Stimulated activated CD4-positive, alpha-beta T cell treated with anti-CD3 and anti-CD28 coated beads, Interleukin-2, amount 100 ng/mL, for 24 hours (primary cell): Measurements from ENCODE around the gene TRPV2.
"Not testable (repeated sequence)": the region's sequence is repeated elsewhere in the genome, so short reads cannot be mapped to it uniquely, and the experiment has no call there.

Experiments
- DNase-seq, 2 donors: peaks; one replicate each; pipeline ENCODE4 v3.0.0-alpha.2; 2020

TRPV2 gene

GRCh38 chr17:16415031-16415924 is at the start of gene TRPV2:
Gene TRPV2 (plus strand): TSS chr17:16415571. CDS start chr17:16417669, 2,098 bp downstream.
- DNase-seq = peak; percentile 53 to 54

GRCh38 chr17:16371742-16372141 is 43.6 kb upstream of the TRPV2 start:
- no peak for DNase-seq

- DNase-seq = no peak
Measured at GRCh38 chr17:16374146-16374938, 41.0 kb upstream of the TRPV2 start.

- no peak for DNase-seq
Measured at GRCh38 chr17:16377941-16378341, 37.4 kb upstream of the TRPV2 start.

- no peak for DNase-seq
Measured at GRCh38 chr17:16378636-16379282, 36.6 kb upstream of the TRPV2 start.

GRCh38 chr17:16379654-16380053 is 35.7 kb upstream of the TRPV2 start:
- DNase-seq = no peak

- peak; percentile 92 to 94 for DNase-seq
Measured at GRCh38 chr17:16380640-16381495, 34.5 kb upstream of the TRPV2 start, which contains the start of gene UBB. Gene UBB (plus strand): TSS chr17:16381091. CDS start chr17:16381908, 817 bp downstream.

- DNase-seq = peak in 1 of 2 donors; percentile 59
Measured at GRCh38 chr17:16381496-16381820, 33.9 kb upstream of the TRPV2 start.

GRCh38 chr17:16383216-16383615 is 32.2 kb upstream of the TRPV2 start:
- no peak for DNase-seq

- no peak for DNase-seq
Measured at GRCh38 chr17:16383772-16384287, 31.5 kb upstream of the TRPV2 start.

- no peak for DNase-seq
Measured at GRCh38 chr17:16384557-16384956, 30.8 kb upstream of the TRPV2 start.

GRCh38 chr17:16386126-16386507 is 29.3 kb upstream of the TRPV2 start:
- DNase-seq = not testable (repeated sequence)

GRCh38 chr17:16391451-16391850 is 23.9 kb upstream of the TRPV2 start:
- DNase-seq = no peak

GRCh38 chr17:16392491-16392890 is 22.9 kb upstream of the TRPV2 start:
- not testable (repeated sequence) for DNase-seq

- DNase-seq = not testable (repeated sequence)
Measured at GRCh38 chr17:16395887-16396286, 19.5 kb upstream of the TRPV2 start.

GRCh38 chr17:16396693-16397092 is 18.7 kb upstream of the TRPV2 start:
- not testable (repeated sequence) for DNase-seq

- DNase-seq = no peak
Measured at GRCh38 chr17:16398270-16399267, 16.8 kb upstream of the TRPV2 start.

GRCh38 chr17:16403847-16404246 is 11.5 kb upstream of the TRPV2 start:
- DNase-seq = not testable (repeated sequence)

- peak in 1 of 2 donors; percentile 20 for DNase-seq
Measured at GRCh38 chr17:16406742-16407674, 8.4 kb upstream of the TRPV2 start.
